ENCODE results near the gene CLIC4. TPM values are rescaled to one million over a fixed set of nuclear protein-coding genes. Genes with fewer than 3 reads are reported as not detected.

Gene CLIC4
- polyA plus RNA-seq, 3 donors: 9.7 to 38.1 (median 24.6) TPM

- Histone ChIP-seq H3K36me3 (replicated peaks in 1 of 2; ENCODE audit: control insufficient read depth in 1 of 2, insufficient read depth in 2 of 2, low read length in 2 of 2) (no peaks in the 10 kb centered on the region), H3K27ac (ENCODE audit: low read depth in 1 of 2, low read length in 2 of 2) (no peak overlapping the region), H3K9ac (ENCODE audit: insufficient read depth, low read length, poor library complexity, severe bottlenecking) (no peak overlapping the region), H3K4me3 (replicated peaks in 1 of 3; ENCODE audit: low read depth in 2 of 3, low read length in 3 of 3) (no peak overlapping the region), H3K79me2 (ENCODE audit: insufficient read depth, low read length) (peaks cover 45% of the 10 kb centered on the region), H4K20me1 (ENCODE audit: insufficient read depth, low read length) (peaks cover 13% of the 10 kb centered on the region), H3K4me2 (replicated peaks; ENCODE audit: extremely low read depth, low read length, poor library complexity, severe bottlenecking) (no peak overlapping the region), H3K9me3 (replicated peaks in 1 of 2; ENCODE audit: control insufficient read depth in 1 of 2, insufficient read depth in 1 of 2, low read length in 2 of 2) (no peaks in the 10 kb centered on the region), H3K4me1 (ENCODE audit: control insufficient read depth in 1 of 2, insufficient read depth in 2 of 2, low read length in 2 of 2) (peaks cover 14 to 22% of the 10 kb centered on the region in 2 donors), H3K27me3 (ENCODE audit: control insufficient read depth in 2 of 2, insufficient read depth in 2 of 2, low read length in 2 of 2) (no peaks in the 10 kb centered on the region), H2AFZ (ENCODE audit: insufficient read depth, low read depth, low read length, poor library complexity, severe bottlenecking) (no peak overlapping the region)
- TF ChIP-seq CTCF (IDR thresholded peaks at IDR 0.05): no peak
- Mint-ChIP-seq H3K27ac (no peak overlapping the region), H3K36me3 (no peaks in the 10 kb centered on the region), H3K9me3 (peaks cover 0 to 2% (median 0%) of the 10 kb centered on the region in 7 donors), H3K27me3 (ENCODE audit: low read depth in 3 of 3) (no peaks in the 10 kb centered on the region), H3K4me3 (no peak overlapping the region), H3K4me1 (peaks cover 25% of the 10 kb centered on the region)
- intact Hi-C loops (cut with micrococcal nuclease): no loop called here
- no peak for DNase-seq
- WGBS (ENCODE audit: insufficient coverage): 100% methylated on average over 2 of the region's 2 CpGs
These were observed 37.4 kb downstream of the CLIC4 start for GRCh38 chr1:24782689-24783088.

DNA sequence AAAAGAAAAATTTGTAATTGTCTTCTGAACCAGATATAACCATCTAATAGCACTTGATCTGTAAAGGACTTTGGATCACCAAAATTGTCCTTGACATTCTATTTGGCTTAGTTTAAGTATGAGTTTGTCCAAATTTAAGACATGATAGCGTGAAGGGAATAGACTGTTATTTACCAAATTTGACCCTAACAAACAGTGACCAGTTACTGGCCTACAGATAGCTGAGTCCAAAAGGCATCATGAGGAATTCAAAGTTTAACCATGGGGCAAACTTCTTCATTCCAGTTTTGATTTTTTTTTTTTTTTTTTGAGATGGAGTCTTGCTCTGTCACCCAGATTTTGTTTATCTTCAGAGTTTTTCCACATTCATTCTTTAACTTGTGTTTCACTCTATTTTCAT lies 38.5 kb downstream of the CLIC4 start:
- H3K4me3 Mint-ChIP-seq: no peak overlapping the region
- H3K4me3 ChIP-seq (replicated peaks in 1 of 3; ENCODE audit: low read depth in 2 of 3, low read length in 3 of 3): no peak overlapping the region
- no peak overlapping the region for H2AFZ ChIP-seq (ENCODE audit: insufficient read depth, low read depth, low read length, poor library complexity, severe bottlenecking)
- no peak overlapping the region for H3K4me2 ChIP-seq (replicated peaks; ENCODE audit: extremely low read depth, low read length, poor library complexity, severe bottlenecking)
- H3K27ac Mint-ChIP-seq: no peak overlapping the region
- WGBS (ENCODE audit: insufficient coverage): no CpG with 5 or more reads among the region's 1 CpG
- no peaks in the 10 kb centered on the region for H3K27me3 Mint-ChIP-seq (ENCODE audit: low read depth in 3 of 3)
- peaks cover 43% of the 10 kb centered on the region for H3K79me2 ChIP-seq (ENCODE audit: insufficient read depth, low read length)
- DNase-seq: no peak
- peaks cover 0 to 2% (median 0%) of the 10 kb centered on the region in 7 donors for H3K9me3 Mint-ChIP-seq
- H3K36me3 ChIP-seq (replicated peaks in 1 of 2; ENCODE audit: control insufficient read depth in 1 of 2, insufficient read depth in 2 of 2, low read length in 2 of 2): no peaks in the 10 kb centered on the region
- H3K4me1 Mint-ChIP-seq: peaks cover 25% of the 10 kb centered on the region
- no peak overlapping the region for H3K27ac ChIP-seq (ENCODE audit: low read depth in 1 of 2, low read length in 2 of 2)
- no peaks in the 10 kb centered on the region for H3K9me3 ChIP-seq (replicated peaks in 1 of 2; ENCODE audit: control insufficient read depth in 1 of 2, insufficient read depth in 1 of 2, low read length in 2 of 2)
- H3K27me3 ChIP-seq (ENCODE audit: control insufficient read depth in 2 of 2, insufficient read depth in 2 of 2, low read length in 2 of 2): no peaks in the 10 kb centered on the region
- intact Hi-C loops (cut with micrococcal nuclease): no loop called here
- H3K36me3 Mint-ChIP-seq: peaks cover 0 to 3% of the 10 kb centered on the region in 2 donors
- no peak for TF ChIP-seq CTCF (IDR thresholded peaks at IDR 0.05)
- peaks cover 6% of the 10 kb centered on the region for H4K20me1 ChIP-seq (ENCODE audit: insufficient read depth, low read length)
- no peak overlapping the region for H3K9ac ChIP-seq (ENCODE audit: insufficient read depth, low read length, poor library complexity, severe bottlenecking)
- H3K4me1 ChIP-seq (ENCODE audit: control insufficient read depth in 1 of 2, insufficient read depth in 2 of 2, low read length in 2 of 2): peaks cover 14 to 22% of the 10 kb centered on the region in 2 donors
